Left ventricle myocardium inferior (tissue), 1 donor: Measurements from ENCODE around the gene PPP2R2B. TPM values are rescaled to one million over a fixed set of nuclear protein-coding genes. Genes with fewer than 3 reads are reported as not detected.

Experiments
- DNase-seq: peaks from one replicate; pipeline ENCODE4 v3.0.0-alpha.2; 2020
- H3K27ac ChIP-seq: fragments of 200-600 bp; replicated peaks from 2 replicates; pipeline ENCODE4 v1.8.0; 2021
- H3K27me3 ChIP-seq: fragments of 200-600 bp; 2 replicates; pipeline ENCODE4 v1.8.0; 2021; ENCODE audit warnings: low read depth
- H3K36me3 ChIP-seq: fragments of 200-600 bp; 2 replicates; pipeline ENCODE4 v1.8.0; 2021
- H3K4me1 ChIP-seq: fragments of 200-600 bp; 2 replicates; pipeline ENCODE4 v1.8.0; 2021
- H3K4me3 ChIP-seq: fragments of 200-600 bp; 2 replicates; pipeline ENCODE4 v1.8.0; 2021; ENCODE audit warnings: mild to moderate bottlenecking, moderate library complexity
- H3K9me3 ChIP-seq: fragments of 200-600 bp; replicated peaks from 2 replicates; pipeline ENCODE4 v1.8.0; 2021
- CTCF ChIP-seq: fragments of 200-600 bp; IDR thresholded peaks from 2 replicates; pipeline ENCODE4 v1.8.0; 2021; ENCODE audit warnings: antibody characterized with exemption, mild to moderate bottlenecking, borderline replicate concordance
- intact Hi-C: fragments of 100-400 bp; cut with micrococcal nuclease; formaldehyde crosslinking; loops from one replicate; pipeline ENCODE4 v1.11.0; 2022
- total RNA-seq: library from RNA; stranded (reverse); fragmentation: NEBNext Ultra II Directional; extraction: Animal tissue kit (Norgen Biotek cat#: 25700); gene quantifications from one replicate; pipeline ENCODE4 v1.2.1, GENCODE V29; 2021
- donor health status: DM: no; HTN: yes; CAD: no; lungs with severe emphysema.

Gene PPP2R2B
- total RNA-seq, 1 donor from 2014 or later: 0.11 TPM

- no peak overlapping the region for H3K27ac ChIP-seq
- no peak for DNase-seq
- H3K9me3 ChIP-seq: no peaks in the 10 kb centered on the region
- intact Hi-C loops: no loop called here
- peaks cover 11% of the 10 kb centered on the region for H3K27me3 ChIP-seq
- no peak for TF ChIP-seq CTCF
- H3K4me1 ChIP-seq: no peaks in the 10 kb centered on the region
- no peaks in the 10 kb centered on the region for H3K36me3 ChIP-seq
- no peak overlapping the region for H3K4me3 ChIP-seq
Observed at GRCh38 chr5:146640285-146640896, 238.2 kb downstream of the PPP2R2B start.

- Histone ChIP-seq H3K36me3 (no peaks in the 10 kb centered on the region), H3K4me1 (no peaks in the 10 kb centered on the region), H3K27ac (no peak overlapping the region), H3K4me3 (no peak overlapping the region), H3K9me3 (peaks cover 7% of the 10 kb centered on the region), H3K27me3 (peaks cover 3% of the 10 kb centered on the region)
- TF ChIP-seq CTCF: no peak
- intact Hi-C loops: no loop called here
- no peak for DNase-seq
Observed at GRCh38 chr5:146635443-146635842, 243.1 kb downstream of the PPP2R2B start.

GRCh38 chr5:146633323-146633764 lies 245.2 kb downstream of the PPP2R2B start:
- no peak for TF ChIP-seq CTCF
- H3K27ac ChIP-seq: no peak overlapping the region
- peaks cover 7% of the 10 kb centered on the region for H3K9me3 ChIP-seq
- no peaks in the 10 kb centered on the region for H3K27me3 ChIP-seq
- no peaks in the 10 kb centered on the region for H3K36me3 ChIP-seq
- no peak for DNase-seq
- H3K4me1 ChIP-seq: no peaks in the 10 kb centered on the region
- no peak overlapping the region for H3K4me3 ChIP-seq
- intact Hi-C loops: no loop called here

GRCh38 chr5:146632620-146633322 lies 245.8 kb downstream of the PPP2R2B start:
- DNase-seq: no peak
- H3K4me1 ChIP-seq: no peaks in the 10 kb centered on the region
- no peak for TF ChIP-seq CTCF
- no peaks in the 10 kb centered on the region for H3K36me3 ChIP-seq
- peaks cover 7% of the 10 kb centered on the region for H3K9me3 ChIP-seq
- no peak overlapping the region for H3K27ac ChIP-seq
- H3K27me3 ChIP-seq: no peaks in the 10 kb centered on the region
- intact Hi-C loops: no loop called here
- H3K4me3 ChIP-seq: no peak overlapping the region

- Histone ChIP-seq H3K27ac (no peak overlapping the region), H3K36me3 (no peaks in the 10 kb centered on the region), H3K27me3 (no peaks in the 10 kb centered on the region), H3K9me3 (peaks cover 7% of the 10 kb centered on the region), H3K4me3 (no peak overlapping the region), H3K4me1 (no peaks in the 10 kb centered on the region)
- no peak for DNase-seq
- no peak for TF ChIP-seq CTCF
- intact Hi-C loops: no loop called here
Observed at GRCh38 chr5:146630472-146630871, 248.1 kb downstream of the PPP2R2B start.
